D341Med (cell line): ENCODE measurements around the gene KISS1R.
A peak's percentile ranks its signal among the peaks of the same experiment; 100 is the strongest.
"Not testable (repeated sequence)": the region's sequence is repeated elsewhere in the genome, so short reads cannot be mapped to it uniquely, and the experiment has no call there.

Source experiments
- DNase-seq: peaks from one replicate; pipeline ENCODE4 v3.0.0; 2012; ENCODE audit warnings: low spot score

KISS1R gene

DNA sequence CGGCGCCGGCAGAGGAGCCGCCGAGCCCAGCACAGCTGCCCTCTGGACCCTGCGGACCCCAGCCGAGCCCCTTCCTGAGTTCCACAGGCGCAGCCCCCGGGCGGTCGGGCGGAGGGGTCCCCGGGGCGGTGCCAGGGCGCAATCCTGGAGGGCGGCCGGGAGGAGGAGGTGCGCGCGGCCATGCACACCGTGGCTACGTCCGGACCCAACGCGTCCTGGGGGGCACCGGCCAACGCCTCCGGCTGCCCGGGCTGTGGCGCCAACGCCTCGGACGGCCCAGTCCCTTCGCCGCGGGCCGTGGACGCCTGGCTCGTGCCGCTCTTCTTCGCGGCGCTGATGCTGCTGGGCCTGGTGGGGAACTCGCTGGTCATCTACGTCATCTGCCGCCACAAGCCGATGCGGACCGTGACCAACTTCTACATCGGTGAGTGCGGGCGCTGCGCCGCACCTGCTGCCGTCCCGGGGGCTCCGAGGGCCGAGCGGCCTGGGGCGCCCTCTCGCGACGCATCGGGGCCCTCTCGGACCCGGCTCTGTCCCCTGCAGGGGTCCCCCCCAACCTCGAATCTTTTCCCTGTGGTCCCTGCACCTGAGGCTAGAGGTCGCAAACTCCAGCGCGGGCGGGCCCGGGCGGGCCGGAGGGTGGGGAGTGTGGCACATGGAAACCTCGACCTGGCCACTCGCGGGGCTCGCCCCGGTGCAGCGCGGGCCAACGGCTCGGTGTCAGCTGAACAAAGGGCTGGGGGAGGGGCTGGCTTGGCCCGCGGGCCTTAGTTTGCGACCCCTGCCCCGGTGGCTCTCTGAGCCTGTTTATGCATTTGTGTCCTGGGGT lies at the start of gene KISS1R:
KISS1R (plus strand) TSS at position 11 of the 829 bp plus-strand sequence; CDS start at position 181, 170 bp downstream.
- peak; percentile 84 for DNase-seq

DNA sequence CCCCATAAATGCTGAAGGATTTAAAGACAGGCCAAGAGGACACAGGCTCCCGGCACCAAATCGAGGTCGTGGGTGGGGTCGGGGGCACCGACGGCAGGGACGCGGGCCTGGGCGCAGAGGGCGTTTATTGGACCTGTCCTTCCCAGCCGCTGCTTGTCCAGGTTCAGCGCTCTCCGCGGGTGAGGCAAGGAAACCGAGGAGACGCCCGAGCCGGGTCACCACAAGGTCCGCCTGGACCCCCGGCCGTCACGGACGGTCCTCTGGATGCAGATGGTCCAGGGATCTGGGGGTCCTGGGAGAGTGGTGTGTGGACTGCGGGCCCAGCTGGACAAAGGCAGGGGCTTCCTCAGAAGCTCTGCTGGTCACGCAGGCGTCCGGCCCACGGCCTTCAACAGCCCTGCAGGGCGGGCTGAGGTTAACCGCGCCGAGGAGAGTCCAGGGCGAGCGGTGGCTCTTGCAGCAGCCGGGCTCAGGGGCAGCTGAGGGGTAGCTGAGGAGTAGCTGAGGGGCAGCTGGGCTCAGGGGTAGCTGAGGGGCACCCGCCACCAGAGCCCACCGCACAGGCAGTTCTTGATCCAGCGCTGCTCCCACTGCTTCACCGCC lies 49.2 kb upstream of the KISS1R start:
- no peak for DNase-seq

DNA sequence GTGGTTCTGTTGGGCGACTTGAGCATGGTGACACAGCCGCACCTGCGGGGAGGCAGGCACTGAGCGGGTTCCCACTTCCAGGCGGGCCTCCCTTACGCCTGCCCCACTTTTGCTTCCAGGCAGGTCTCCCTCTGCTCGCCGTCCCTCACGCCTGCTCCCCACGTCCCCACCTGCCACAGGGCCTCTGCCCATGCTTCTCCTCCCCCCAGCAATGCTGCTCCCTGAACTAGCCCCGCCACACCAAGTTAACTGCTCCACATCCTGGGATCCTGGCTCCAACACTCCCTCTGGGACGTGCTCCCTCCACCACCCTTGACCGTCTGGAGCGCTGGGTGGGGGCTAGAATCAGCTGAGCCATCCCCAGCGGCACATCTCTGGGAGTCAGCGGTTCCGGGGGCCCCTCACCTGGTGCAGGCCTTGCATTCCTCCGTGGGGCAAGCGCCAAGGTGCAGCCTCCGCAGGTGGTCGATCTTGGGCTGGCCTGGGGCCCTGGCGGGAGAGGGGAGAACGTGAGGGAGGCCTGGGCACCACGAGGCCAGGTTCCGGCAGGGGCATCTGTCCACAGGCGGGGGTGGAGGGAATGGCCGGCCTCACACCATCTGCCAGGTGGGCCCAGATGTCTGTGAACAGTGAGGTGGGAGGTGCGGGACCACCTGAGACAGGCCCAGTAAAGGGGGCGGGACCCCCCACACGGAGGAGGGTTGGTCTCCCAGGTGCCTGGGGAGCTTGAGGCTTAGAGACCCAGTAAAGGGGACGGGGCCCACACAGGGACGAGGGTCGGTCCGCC lies 48.5 kb upstream of the KISS1R start:
- DNase-seq, result no peak

DNA sequence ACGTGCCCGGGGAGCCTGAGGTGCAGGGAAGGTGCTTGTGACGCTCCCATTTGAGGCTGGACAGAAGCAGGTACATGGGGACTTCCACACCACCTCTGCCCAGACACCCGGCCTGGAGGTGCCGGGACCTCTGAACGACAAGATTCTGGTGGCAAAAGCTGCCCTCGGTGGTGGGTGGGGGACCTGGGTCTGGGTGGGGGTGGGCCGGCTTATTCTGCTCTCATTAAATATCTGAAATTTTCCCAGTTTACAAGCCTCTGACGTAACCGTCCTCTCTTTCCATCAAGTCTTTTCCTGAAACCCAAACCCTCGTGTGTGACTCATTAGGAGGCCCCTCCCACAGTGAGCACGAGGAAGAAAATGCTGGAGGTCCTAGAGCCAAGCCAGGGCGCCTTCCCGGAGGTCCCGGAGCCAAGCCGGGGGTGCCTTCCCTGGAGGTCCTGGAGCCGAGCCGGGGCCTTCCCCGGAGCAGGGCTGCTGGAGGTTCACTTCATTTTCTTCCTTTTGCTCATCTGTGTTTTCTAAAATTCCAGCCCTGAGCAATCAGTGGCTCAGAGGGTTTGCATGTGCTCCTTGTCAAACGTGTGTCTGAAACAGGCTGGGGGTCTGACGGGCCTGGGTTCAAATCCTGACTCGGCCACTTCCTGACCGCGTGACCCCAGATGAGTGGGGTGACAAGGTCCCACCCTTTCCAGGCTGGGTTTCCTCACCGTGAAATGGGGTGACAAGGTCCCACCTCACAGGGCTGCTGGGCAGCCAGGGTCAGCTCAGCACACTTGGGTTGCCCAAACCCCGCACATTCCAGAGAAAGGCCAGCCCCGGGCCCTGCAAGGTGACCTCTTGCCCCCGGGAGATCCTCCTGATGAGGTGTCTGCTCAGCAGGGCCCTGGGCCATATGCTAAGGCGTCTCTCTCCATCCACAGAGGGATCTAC lies 47.6 kb upstream of the KISS1R start:
- DNase-seq, result no peak

DNA sequence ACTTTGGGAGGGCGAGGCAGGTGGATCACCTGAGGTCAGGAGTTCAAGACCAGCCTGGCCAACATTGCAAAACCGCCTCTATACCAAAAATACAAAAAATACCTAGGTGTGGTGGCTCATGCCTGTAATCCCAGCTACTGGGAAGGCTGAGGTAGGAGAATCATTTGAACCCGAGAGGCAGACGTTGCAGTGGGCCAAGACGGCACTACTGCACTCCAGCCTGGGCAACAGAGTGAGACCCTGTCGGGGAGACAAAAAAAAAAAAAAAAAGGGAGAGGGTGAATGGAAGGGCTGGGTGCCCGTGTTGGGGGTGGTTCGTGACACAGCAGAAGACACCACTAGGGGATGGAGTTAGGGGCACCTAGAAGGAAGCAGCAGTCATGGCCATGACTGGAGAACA lies 46.8 kb upstream of the KISS1R start:
- no peak for DNase-seq

DNA sequence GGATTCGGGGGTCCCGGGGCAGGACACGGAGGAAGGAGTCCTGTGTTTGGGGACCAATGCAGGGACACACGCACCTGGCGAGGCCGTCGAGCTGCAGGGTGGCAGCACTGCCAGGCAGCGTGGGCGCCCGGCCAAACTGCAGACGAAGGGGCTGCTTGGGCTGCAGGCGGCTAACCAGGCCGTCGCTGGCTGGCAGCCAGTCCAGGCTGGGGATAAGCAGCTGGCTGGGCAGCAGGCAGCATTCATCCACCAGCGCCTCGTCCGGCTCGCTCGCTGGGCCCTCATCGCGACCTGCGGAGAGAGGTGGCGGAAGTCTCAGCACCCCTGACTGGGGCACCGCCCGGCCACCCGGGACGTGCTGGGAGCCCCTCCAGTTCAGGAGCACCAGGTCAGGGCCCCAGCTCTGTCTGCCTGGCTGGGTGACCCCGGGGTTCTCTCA lies 46.2 kb upstream of the KISS1R start:
- peak; percentile 87 for DNase-seq

DNA sequence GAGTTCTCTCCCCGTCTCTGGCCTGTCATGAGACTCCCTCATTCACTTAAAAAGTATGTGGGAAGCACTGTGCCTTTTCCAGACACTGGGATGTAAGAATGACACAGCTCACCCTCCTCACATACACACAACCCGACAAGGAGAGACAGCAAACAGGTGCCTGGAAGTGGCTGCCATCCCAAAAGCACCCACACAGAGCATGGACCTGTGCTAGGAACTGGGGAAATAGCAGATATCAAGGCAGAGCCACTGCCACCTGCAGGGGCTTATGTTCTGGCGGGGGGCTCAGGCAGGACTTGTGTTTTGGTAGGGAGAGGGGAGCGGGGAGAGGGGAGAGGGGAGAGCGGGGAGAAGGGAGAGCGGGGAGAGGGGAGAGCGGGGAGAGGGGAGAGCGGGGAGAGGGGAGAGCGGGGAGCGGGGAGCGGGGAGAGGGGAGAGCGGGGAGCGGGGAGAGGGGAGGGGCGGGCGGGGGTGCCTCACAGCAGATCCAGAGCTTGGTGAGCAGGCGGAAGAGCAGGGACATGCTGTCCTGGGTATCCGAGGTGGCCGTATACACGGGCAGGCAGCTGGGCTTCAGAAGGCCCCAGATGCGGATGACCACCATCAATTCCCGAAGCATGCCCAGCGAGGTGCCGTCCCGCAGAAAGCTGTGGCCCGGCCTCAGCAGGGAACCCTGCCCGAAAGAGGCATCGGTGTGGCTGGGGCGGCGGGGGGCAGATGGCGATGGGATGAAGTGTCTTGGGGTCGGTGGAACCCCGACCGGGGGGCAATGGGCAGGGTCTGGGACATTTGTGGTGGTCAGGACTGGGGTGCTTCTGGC lies 45.5 kb upstream of the KISS1R start:
- peak; percentile 65 for DNase-seq

DNA sequence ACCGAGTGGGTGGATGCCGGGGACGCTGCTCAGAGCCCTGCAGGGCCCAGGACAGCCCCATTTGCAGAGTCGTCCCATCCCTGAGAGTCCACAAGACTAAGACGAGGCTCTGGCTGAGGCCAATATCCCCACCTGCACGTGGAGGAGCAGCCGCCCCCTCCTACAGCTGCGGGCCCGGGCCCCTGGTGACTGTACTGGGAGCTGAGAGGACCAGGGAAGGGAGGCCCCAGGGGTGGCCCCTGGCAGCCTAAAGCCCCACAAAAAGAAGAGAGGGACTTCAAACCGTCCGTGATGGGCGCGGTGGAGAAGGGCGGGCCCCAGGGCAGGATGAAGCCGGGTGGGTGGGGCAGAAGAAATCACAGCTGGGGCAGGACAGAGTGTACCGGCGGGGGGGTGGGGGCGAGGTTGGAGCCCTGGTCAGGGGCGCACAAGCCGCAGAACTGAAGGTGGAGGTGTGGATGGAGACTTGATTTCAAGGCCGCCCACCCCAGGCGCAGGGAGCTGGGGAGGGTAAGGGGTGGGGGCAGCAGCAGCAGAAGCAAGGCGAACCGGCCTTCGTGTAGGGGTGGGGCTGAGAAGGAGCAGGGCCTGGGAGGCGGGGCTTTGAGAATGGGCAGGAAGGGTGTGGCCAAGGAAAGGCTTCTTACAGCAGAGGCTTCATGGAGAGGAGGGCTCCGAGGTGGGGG lies 44.7 kb upstream of the KISS1R start:
- DNase-seq, result no peak

DNA sequence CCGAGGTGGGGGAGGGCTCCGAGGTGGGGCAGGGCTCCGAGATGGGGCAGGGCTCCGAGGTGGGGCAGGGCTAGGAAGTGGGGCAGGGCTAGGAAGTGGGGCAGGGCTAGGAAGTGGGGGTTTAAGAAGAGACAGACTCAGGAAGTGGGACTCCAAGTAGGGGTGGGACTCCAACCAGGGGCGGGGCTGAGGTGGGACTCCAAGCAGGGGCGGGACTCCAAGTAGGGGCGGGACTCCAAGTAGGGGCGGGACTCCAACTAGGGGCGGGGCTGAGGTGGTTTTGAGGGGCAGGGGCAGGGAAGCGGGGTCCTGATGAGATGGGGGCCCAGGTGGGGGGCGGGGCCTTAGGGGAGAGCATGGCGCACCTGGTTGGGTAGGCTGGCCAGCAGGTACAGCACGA lies 44.0 kb upstream of the KISS1R start:
- peak; percentile 61 for DNase-seq

DNA sequence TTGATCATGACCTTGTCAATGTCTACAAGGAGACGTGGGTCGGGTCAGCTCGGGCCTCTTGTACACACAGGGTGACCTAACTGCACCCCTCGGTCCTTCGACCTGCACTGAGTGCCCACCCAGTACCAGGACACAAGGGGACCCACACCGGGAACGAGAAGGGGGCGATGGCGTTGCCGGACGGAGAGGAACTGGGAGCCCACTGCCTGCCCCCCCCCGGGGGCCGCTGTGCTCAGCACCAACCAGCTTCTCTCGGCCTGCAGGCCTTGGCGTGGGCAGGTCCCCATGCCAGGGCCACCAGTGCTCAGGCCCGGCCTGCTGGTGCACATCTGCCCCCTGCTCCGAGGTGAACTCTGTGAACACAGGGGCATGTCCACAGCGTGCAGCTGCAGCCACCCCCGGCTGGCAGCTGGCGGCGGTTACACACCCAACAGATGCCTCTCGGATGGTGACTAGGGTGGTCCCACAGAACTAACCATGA lies 43.5 kb upstream of the KISS1R start:
- no peak for DNase-seq

DNA sequence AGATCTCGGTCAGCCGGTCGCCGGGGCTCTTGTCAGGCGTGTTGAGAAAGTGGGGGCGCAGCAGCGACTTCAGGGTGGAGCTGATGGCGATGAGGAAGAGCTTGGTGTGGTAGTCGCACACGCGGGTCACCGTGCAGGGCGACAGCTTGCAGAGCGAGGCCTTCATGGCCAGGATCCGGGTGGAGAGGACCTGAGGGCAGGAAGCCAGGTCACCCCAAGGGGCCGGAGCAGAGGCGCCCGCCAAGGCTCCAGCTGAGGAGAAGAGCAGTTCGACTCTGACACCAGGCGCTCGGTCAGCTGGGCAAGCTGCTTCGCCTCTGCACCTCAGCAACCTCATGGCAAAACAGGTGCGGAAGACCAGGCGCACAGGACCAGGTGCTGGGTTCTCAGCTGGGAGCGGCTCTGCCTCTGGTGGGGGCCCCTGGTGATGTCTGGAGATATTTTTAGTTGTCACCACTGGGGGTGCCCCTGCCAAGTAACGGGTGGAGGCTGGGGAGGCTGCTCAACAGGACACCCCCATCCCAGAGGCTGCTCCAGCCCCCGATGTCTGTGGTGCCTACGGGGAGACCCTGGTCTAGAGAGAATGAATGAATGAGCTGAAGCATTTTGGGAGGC lies 41.8 kb upstream of the KISS1R start:
- DNase-seq, result no peak

DNA sequence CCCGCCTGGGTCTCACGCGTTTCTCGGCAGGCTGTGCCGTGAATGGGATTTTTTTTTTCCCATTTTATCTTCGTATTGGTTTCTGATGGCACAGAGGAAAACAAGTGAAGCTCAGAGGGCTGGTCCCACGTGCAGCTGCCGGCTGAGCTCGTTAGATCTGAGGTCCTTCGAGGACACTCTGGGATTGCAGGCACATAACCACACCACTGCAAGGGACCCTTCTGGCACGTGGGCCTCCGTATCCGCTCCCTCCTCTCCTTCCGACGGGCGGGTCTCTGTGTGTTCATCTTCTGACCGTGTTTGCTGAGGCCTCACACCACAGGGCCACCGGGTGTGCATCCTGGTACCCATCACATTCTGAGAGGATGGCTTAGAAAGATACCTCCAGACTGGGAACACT lies 41.0 kb upstream of the KISS1R start:
- no peak for DNase-seq

DNA sequence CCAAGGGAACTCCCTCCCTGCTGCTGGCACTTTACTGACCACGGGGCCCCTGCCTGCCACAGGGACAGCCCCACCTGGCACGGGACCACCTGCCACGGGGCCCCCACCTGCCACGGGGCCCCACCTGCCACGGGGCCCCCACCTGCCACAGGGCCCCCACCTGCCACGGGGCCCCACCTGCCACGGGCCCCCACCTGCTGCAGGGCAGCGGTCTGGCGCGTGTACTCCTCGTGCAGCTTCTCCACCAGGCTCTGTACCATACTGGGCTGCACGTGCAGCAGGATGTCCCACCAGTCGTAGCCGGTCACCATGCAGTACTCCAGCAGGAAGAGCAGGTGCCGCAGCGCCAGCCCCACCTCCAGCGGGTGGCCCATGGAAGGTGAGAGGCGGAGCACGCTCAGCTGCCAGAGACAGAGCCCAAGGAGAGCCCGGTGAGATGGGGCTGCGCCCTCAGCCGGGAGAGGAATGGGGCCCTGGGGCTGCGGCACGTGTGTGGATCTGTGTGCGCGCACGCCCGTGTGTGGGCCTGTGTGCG lies 40.3 kb upstream of the KISS1R start:
- no peak for DNase-seq

DNA sequence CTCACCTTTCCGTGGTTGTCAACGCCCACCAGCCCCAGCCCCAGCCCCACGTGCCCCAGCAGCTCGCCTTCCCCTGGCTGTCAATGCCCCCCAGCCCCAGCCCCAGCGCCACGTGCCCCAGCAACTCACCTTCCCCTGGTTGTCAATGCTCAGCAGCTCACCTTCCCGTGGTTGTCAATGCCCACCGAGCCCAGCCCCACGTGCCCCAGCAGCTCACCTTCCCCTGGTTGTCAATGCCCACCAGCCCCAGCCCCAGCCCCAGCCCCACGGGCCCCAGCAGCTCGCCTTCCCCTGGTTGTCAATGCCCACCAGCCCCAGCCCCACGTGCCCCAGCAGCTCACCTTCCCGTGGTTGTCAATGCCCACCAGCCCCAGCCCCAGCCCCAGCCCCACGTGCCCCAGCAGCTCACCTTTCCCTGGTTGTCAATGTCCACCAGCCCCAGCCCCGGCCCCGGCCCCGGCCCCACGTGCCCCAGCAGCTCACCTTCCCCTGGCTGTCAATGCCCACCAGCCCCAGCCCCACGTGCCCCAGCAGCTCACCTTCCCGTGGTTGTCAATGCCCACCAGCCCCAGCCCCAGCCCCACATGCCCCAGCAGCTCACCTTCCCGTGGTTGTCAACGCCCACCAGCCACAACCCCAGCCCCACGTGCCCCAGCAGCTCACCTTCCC lies 39.0 kb upstream of the KISS1R start:
- not testable (repeated sequence) for DNase-seq

DNA sequence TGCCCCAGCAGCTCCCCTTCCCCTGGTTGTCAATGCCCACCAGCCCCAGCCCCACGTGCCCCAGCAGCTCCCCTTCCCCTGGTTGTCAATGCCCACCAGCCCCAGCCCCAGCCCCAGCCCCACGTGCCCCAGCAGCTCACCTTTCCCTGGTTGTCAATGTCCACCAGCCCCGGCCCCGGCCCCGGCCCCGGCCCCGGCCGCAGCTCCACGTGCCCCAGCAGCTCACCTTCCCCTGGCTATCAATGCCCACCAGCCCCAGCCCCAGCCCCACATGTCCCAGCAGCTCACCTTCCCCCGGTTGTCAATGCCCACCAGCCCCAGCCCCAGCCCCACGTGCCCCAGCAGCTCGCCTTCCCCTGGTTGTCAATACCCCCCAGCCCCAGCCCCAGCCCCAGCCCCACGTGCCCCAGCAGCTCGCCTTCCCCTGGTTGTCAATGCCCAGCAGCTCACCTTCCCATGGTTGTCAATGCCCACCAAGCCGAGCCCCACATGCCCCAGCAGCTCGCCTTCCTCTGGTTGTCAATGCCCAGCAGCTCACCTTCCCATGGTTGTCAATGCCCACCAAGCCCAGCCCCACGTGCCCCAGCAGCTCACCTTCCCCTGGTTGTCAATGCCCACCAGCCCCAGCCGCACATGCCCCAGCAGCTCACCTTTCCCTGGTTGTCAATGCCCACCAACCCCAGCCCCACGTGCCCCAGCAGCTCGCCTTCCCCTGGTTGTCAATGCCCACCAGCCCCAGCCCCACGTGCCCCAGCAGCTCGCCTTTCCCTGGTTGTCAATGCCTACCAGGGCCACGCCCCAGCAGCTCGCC lies 38.2 kb upstream of the KISS1R start:
- DNase-seq, result not testable (repeated sequence)

DNA sequence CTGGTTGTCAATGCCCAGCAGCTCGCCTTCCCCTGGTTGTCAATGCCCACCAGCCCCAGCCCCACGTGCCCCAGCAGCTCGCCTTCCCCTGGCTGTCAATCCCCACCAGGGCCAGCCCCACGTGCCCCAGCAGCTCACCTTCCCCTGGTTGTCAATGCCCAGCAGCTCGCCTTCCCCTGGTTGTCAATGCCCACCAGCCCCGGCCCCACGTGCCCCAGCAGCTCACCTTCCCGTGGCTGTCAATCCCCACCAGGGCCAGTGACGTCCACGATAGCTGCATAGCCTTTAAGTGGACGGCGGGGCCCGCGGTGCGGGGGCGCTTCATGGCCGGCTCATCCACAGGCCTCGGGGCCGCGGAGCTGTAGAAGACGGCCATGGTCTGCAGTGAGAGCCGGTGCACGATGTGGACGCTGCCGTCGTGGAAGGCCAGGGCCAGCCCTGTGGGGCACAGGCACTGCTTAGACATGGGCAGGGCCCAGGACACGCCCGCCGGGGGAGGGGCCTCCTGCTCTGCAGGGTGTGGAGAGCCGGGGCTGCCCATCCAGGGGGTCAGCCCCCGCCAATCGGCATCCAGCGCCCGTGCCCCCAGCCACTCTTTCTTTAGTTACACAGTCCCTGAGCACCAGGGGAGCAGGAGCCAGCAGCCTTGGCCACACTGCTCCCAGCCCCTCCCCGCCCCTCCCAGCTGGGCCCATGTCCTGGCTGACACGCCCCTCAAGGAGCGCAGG lies 37.3 kb upstream of the KISS1R start:
- no peak for DNase-seq

DNA sequence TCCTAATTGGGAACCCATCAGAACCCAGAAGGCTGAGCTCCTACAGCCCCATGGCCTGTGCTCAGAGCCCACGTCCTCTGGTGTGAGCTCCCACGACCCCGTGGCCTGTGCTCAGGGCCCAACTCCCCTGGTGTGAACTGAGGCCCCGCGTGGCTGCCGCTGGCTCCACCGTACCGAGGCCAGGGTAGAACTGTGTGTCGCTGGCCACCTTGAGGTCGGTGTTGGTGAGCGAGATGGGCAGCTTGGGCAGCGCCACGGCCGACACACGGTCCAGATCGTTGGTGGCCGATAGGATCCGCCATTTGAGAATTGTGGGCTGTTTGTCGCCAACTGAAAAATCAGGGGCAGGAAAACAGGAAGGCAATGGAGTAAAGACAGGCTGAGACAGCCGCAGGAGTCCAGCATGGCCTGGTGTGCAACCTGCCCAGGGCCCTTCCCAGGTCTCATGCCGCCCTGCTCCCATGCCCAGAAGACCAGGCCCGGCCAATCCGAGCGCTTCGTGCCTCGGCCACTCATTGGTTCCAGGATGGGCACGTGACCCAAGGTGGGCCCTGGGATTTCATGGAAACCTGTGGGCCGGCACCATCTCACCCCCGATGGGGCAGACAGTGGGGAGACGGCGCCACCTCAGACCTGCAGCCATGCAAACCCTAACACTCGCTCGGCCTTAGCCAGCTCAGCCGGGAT lies 35.6 kb upstream of the KISS1R start:
- no peak for DNase-seq
